Activated naive CD4-positive, alpha-beta T cell treated with anti-CD3 and anti-CD28 coated beads, Interleukin-2, amount 10 ng/mL, durations not matched to agents 5 hours and 36 hours (primary cell): Measurements from ENCODE around the gene SMTNL1. TPM values are rescaled to one million over a fixed set of nuclear protein-coding genes. Genes with fewer than 3 reads are reported as not detected.

Source experiments
- total RNA-seq, 2 experiments: library from RNA; stranded (reverse); gene quantifications; one replicate each; pipeline ENCODE4 v1.2.3, GENCODE V29; 2021

SMTNL1 gene, protein sequence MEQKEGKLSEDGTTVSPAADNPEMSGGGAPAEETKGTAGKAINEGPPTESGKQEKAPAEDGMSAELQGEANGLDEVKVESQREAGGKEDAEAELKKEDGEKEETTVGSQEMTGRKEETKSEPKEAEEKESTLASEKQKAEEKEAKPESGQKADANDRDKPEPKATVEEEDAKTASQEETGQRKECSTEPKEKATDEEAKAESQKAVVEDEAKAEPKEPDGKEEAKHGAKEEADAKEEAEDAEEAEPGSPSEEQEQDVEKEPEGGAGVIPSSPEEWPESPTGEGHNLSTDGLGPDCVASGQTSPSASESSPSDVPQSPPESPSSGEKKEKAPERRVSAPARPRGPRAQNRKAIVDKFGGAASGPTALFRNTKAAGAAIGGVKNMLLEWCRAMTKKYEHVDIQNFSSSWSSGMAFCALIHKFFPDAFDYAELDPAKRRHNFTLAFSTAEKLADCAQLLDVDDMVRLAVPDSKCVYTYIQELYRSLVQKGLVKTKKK
- total RNA-seq: not detected

GRCh38 chr11:57536947-57537619 is at the start of gene SMTNL1:
TSS of gene SMTNL1 (plus strand) at chr11:57537595. CDS start at chr11:57542643, 5,048 bp downstream.

DNA sequence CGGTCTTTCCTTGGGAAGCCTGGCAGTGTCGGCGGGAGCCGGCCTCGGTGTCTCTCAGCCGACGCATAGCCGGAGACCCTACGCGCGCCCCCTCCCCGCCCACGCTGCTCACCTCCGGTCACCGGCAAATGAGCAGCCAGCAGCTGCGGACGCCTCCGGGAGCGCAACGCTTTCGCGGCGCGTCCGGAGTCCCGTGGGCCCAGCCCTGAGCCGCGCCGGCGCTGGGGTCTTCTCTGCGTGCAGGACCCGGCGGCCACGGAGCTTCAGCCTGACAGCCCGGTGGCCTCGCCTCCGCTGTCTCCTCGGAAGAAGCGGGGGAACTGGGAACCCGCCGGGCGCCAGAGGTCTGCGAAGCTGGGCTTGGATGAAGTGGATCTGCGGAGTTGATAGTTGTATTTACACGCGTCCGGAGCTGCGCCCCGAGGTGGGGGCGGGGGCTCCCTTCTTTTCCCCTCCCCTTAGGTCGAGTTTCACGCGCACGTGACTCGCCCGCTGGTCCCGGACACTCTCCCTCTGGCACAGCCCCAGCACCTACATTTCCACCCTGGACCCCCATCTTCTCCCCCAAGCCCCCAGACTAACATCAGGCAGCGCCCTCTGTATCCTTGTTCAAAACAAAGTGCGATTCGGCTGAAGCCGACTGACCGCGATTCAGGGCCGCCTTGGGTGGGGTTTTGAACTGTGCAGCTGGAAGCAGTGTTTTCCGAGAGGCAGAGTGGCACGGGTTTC is 21.9 kb upstream of the SMTNL1 start, which contains the start of gene SLC43A1:
SLC43A1 (minus strand) TSS at position 371 of the 729 bp plus-strand sequence. CDS start 1,591 bp downstream, outside the sequence.

GRCh38 chr11:57530596-57531507 is 6.5 kb upstream of the SMTNL1 start, which contains the start of gene TIMM10:
TSS of gene TIMM10 (minus strand) at chr11:57530754. CDS start at chr11:57530189, 565 bp downstream.

DNA sequence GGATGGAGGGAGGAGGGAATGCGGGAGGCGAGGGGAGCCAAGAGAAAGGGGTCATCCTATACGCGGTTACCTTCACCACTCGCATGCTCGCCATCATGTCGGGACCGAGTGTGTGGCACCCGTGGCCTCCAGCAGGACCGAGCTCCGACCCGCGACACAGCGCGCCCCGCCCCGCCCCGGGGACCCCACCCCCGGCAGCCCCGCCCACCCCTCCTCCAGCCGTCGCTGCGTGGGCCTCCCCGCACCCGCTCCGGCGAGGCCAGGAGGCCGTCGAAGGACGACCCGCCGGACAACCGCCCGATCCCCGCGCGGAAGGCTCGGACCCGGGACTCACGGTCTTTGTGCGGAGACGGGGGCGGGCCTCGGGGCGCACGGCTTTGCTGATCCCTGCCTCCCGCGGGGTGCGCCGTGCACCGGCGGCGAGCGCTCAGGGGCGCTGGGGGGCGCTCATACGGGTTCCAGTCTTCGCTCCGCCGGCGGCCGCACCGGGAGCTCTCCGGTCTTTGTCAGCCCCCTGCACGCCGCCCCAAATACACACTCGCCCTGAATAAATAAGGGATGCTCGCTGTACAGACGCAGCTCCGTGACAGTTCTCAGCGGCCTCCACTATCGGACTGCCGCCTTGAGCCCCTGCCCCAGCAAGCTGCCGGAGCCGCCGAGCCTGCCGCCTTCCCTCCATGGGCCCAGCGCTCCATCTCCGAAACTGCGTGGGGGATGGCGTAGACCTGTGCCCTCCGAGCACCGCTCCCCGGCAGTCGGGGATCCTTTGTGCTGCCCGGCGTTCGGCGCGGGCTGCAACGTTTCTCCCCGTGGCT is 30.3 kb downstream of the SMTNL1 start, which contains the start of gene UBE2L6:
UBE2L6 (minus strand) TSS at position 158 of the 815 bp plus-strand sequence; CDS start at position 97, 61 bp downstream.

DNA sequence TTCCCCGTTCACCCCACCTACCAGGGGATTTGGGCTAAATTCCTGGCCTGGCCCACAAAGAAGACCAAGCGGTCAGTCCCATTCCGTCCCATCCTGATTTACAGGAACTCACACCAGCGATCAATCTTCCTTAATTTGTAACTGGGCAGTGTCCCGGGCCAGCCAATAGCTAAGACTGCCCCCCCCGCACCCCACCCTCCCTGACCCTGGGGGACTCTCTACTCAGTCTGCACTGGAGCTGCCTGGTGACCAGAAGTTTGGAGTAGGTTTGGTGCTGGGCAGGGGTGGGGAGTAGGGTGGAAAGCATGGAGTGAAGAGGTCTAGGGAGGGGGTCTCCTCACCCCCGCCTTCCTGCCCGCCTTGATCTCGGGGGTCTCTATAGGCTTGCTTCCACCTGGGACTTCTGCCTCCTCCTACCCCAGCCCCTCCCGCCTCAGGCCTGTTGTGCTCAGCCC is 60.1 kb downstream of the SMTNL1 start, which contains the start of gene SERPING1:
SERPING1 (plus strand) TSS at position 225 of the 455 bp plus-strand sequence. CDS start 586 bp downstream, outside the sequence.

Other genes starting within 250 kb of the SMTNL1 start
- gene TNKS1BP1, start 212.6 kb upstream of the SMTNL1 start, total RNA-seq: 10 to 100 TPM; 11.6 to 13.5 TPM
- gene SSRP1, start 201.7 kb upstream of the SMTNL1 start, total RNA-seq: 100 to 1,000 TPM; 122 to 125 TPM
- not detected for gene P2RX3, start 199.2 kb upstream of the SMTNL1 start, total RNA-seq
- not detected for gene PRG3, start 156.4 kb upstream of the SMTNL1 start, total RNA-seq
- gene PRG2, start 146.9 kb upstream of the SMTNL1 start, total RNA-seq: under 1 TPM; 0.30 to 0.31 TPM
- 10 to 100 TPM; 70.4 to 77.6 TPM for gene SLC43A3, start 110.5 kb upstream of the SMTNL1 start, total RNA-seq
- gene RTN4RL2, start 77.1 kb upstream of the SMTNL1 start, total RNA-seq: under 1 TPM; 0.30 to 0.60 TPM
- 10 to 100 TPM; 29.8 to 31.1 TPM for gene SLC43A1, start 21.9 kb upstream of the SMTNL1 start, total RNA-seq
- 10 to 100 TPM; 58.0 to 62.5 TPM for gene TIMM10, start 6.8 kb upstream of the SMTNL1 start, total RNA-seq
- 100 to 1,000 TPM; 199 to 202 TPM for gene UBE2L6, start 30.1 kb downstream of the SMTNL1 start, total RNA-seq
- gene SERPING1, start 60.1 kb downstream of the SMTNL1 start, total RNA-seq: not detected
- 1 to 10 TPM in 1 of 2 experiments, under 1 TPM in 1; 0.86 to 1.3 TPM for gene YPEL4, start 112.3 kb downstream of the SMTNL1 start, total RNA-seq
- gene CLP1, start 120.2 kb downstream of the SMTNL1 start, total RNA-seq: 10 to 100 TPM; 15.7 to 15.8 TPM
- 10 to 100 TPM; 73.2 to 74.8 TPM for gene ZDHHC5, start 130.5 kb downstream of the SMTNL1 start, total RNA-seq
- 10 to 100 TPM; 13.4 to 14.2 TPM for gene MED19, start 174.6 kb downstream of the SMTNL1 start, total RNA-seq
- gene TMX2, start 175.0 kb downstream of the SMTNL1 start, total RNA-seq: 10 to 100 TPM; 50.5 to 50.7 TPM
- gene SELENOH, start 203.9 kb downstream of the SMTNL1 start, total RNA-seq: 100 to 1,000 TPM; 221 to 246 TPM
- not detected for gene BTBD18, start 214.2 kb downstream of the SMTNL1 start, total RNA-seq
- 1 to 10 TPM; 4.7 to 5.0 TPM for gene CTNND1, start 224.2 kb downstream of the SMTNL1 start, total RNA-seq